GM19099 (cell line): ENCODE data around the gene TFF2.

ENCODE experiments used
- POLR2A ChIP-seq: IDR thresholded peaks from 3 replicates; pipeline ENCODE4 v1.6.1; 2011; ENCODE audit warnings: low read depth; ENCODE audit not compliant: insufficient read length; ENCODE audit errors: extremely low read depth

The TFF2 gene, protein sequence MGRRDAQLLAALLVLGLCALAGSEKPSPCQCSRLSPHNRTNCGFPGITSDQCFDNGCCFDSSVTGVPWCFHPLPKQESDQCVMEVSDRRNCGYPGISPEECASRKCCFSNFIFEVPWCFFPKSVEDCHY

DNA sequence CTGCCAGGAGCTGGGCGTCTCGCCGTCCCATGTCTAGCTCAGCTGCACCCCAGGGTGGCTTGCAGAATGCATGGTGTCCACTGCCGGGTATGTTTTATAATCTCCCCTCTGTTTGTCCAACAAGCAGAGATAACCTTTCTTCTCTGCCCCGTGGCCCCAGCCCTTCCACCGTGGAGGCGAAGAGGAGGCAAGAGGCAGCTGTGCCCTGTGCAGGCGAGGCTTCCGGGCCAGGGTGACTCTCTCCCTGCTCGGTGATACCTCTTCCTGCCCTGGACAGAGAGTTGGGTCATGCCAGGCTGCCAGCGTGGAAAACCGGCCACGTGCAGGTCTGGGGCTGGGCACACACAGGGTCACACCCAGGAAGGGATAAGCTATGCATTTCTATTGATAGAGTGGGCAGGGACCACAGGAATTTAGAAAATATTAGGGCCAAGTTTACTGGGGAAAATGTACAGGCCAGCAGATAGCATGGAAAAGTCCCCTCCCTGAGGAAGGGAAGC is at the start of gene TFF2:
TFF2 (minus strand) TSS at position 68 of the 500 bp plus-strand sequence; CDS start at position 31, 37 bp downstream.
- no peak for TF ChIP-seq POLR2A

DNA sequence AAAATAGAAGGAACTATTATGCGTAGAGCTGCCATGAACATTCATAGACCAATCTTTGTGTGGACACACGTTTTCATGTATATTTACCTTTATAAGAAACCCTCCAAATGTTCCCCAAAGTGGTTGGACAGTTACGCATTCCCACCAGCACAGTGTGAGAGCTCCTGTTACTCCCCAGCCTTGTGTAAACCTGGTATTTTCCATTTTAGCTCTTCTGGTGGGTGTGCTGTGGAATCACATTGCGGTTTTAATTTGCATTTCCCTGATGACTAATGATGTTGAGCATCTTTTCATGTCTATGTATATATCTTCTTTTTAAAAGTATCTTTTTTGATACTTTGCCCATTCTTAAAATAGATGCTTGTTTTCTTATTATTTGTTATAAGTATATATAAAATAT is 49.7 kb upstream of the TFF2 start:
- TF ChIP-seq POLR2A, result no peak

DNA sequence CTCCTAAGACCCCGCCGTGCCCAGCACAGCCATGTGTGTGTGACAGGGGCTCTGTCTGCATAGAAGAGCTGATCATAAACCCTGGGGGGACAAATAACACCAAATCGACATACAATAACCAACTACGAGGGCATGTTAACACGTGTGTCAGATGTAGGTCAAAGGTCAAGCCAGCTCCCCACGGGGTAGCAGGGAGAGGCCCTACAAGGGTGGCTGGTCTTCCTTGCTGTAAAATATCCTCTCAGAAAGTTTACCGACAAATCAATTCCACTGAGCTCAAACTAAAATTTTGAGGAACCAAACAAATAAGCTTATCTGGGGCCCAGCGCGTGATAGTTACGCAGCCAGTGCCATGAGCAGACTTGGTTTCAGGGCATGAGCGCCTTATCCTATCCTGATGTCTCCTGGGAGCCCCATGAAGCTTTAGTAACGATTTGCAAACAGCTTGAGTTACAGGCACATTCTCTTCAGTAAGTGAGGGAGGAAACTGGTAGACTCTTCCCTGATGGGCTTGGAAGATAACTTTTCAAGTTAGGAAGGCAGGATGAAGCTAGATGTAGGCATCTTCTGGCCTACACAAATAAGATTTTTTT is 47.7 kb upstream of the TFF2 start:
- TF ChIP-seq POLR2A, result no peak

DNA sequence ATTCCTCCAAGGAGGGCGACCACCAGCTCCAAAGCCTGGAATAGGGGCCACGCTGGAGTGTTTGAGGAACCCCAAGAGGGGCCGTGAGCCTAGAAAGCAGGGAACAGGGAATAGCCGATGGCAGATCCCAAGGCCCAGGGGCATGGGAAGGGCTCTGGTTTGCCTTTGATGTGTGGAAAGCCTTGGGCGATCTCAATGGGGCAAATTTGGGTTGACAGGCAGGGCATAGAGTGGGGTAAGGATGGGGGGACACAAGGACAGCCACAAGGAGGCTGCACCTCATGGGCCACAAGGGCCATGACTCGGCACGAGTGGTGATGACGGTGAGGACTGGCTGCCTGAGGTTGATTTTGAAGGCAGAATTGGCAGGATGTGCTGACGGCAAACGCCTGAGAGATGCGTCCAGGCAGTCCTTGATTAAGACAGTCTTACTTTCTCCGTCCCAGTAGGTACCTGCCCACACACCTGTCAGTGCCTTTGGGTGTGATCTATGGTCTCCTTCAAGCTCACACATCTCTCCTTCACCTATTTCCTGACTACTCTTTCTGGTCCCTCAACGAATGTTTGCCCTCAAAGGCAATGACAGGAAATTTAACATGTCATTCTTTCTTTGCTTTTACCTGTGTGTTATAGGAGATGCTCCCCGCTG is 47.1 kb upstream of the TFF2 start:
- TF ChIP-seq POLR2A, result no peak

DNA sequence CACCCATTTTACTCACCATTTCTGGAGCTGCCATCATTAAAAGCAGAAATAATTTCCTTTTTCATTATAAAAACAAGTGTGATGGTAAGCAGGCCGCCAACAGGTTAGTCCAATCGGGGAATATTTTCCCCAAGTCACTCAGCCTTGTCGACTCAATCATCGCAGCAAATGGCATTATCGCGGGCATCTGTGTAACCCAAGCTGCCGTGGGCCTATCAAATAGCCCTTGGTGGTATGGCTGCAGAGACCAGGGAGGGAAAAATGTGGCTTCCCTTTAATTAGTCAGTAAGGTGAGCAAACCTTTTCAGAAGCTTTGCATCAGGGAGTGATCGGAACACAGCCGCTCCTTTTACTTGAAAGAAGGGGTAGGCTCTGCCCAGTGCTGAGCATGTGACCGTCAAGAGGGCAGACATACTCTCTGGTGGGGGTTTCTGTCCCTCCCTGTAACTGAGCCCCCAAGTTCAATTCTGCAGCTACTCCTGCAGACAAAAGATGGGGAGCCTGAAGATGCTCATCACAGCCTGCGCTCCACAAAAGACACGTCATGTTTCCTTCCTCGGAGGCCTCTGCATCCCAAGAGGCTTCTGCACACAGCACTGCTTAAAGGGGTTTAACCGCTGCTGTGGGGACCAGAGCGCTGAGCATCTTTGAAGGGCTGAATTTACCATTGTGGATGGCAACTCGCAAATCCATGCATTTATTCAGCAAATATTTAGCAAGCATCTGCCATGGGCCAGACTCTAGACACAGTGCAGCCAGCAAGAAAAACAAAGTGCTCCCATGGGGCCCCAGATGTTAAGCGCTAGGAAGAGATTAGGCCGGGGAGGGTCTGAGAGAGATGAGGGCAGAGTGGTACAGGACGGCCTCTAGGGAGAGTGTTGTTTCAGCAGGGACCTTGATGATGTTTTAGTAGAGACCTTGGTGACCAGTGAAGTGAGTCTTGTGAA is 46.3 kb upstream of the TFF2 start:
- TF ChIP-seq POLR2A, result no peak

DNA sequence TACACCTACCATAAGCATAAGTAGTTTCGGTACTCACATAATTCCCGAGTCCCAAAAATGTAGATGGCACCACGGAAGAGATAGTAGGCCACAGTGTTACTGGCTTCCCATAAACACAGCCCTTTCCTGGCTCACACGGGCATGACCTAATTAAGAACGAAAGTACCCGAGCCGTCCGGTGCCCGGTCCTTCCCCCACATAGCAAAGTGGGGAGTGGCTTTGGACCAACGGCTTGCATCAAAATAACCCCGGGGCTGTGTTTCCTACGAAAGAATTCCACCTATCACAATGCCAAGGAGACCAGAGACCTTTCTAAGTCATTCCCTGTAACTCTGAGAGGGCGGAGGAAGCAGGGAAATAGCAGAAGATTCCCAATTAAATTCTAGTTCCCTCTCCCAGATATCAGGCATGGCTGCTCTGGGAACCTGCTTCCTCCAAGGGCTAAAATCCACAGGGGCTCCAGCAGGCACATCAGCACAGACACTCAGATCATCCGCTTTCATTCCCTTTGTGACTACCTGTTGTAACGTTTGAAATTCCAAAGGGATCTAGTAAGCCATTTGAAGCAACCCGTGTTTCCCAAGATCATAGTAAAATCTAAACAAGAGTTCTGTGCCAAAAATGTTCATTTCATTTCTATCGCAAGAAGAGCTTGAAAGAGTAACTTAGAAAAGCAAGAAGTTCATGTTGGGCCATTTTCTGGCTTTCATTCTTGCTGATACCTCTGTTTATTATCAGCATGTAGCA is 45.3 kb upstream of the TFF2 start, which contains the start of gene TMPRSS3:
TMPRSS3 (minus strand) TSS at position 148 of the 747 bp plus-strand sequence. CDS start 635 bp downstream, outside the sequence.
- TF ChIP-seq POLR2A, result no peak

DNA sequence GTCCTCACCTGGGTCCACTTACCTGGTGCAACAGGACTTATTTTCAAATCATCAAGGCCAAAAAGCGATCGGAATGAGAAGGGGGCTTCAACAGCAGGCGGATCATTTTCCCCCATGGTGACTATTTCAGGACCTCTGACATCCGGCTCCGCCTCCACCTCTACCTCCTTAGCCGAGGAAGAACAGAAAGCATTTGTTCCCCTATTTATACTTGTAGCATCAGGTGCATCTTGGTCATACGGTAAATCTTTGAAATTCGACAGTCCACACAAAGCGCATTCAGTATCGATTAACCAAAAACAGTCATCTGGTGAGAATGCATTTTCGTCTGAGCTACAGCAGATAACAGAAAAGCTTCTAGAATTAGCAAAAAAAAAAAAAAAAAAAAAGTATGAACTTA is 44.5 kb upstream of the TFF2 start:
- no peak for TF ChIP-seq POLR2A

DNA sequence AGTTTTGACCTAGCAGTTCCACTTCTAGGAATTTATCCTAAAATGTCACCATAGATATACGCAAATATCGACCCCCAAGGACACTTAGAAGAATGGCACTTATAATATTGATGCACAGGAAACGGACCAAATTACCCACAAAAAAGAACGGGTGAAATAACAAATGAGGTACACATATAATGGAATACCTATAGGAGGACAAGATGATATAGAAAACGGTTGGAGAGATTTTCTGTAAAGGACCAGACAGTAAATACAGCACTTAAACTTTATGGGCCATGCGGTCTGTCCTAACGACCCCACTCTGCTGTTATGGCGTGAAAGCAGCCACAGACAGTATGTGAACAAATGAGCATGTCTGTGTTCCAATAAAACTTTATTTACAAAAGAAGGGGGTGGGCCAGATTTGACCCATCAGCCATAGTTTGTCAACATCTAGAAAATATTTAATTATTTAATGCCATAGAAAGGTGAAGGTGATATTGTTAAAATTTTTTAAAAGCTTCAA is 42.7 kb upstream of the TFF2 start:
- no peak for TF ChIP-seq POLR2A

DNA sequence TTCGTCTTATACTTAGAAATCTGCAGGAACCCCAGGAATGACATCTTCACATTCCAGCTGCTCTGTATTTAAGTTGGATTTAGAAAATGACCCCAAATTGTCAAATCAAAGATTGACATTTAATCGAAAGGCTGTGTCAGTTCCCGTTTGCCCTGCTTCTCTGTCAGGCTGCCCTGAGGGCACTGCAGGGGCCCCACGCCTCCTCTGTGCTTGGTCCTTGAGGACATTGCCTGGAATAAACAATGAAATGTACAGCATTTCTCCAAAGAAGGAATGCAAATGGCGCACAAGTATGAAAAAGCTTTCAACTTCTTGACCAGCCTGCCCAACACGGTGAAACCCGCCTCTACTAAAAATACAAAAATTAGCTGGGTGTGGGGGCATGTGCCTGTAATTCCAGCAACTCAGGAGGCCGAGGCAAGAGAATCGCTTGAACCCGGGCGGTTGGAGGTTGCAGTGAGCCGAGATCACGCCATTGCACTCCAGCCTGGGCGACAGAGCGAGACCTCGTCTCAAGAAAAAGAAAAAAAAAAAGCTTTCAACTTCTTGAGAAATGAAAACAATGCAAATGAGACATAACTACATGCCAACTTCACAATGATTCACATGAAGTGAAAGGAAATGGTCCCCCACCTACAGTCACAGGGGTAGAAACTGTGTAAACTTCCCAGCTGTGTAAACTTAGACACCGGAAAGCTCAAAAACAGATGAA is 42.1 kb upstream of the TFF2 start:
- TF ChIP-seq POLR2A, result no peak

DNA sequence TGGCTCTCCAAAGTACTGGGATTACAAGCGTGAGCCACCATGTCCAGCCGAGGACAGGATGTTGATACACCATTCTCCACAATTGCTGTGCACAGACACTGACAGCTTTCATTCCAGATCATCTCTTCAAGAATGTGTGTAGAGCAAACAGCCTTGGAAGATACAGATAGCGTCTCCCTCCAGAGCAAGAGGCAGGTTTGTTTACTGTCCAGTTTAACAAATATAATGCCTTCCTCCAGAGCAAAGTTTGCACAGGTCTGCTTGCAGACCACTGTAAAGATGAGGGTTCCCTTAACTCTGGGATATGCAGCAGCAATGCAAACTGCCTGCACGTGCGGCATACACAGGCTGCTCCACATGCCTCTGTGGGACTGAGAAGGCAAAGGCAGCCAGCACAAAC is 40.5 kb upstream of the TFF2 start:
- TF ChIP-seq POLR2A, result no peak

DNA sequence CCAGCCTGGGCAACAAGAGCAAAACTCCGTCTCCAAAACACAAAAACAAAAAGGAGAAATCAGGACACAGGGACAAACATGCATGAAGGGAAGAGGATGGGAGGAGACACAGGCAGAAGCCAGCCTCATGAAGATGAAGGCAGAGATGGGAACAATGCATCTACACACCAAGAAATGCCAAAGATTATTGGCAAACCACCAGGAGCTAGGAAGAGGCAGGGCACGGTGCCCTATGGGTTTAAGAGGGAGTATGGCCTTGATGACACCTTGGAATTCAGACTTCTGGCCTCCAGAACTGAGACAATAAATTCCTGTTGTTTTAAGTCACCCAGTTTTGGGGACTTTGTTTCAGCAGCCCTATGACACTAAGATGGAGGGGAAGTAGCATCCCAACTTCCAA is 39.9 kb upstream of the TFF2 start:
- TF ChIP-seq POLR2A, result no peak

DNA sequence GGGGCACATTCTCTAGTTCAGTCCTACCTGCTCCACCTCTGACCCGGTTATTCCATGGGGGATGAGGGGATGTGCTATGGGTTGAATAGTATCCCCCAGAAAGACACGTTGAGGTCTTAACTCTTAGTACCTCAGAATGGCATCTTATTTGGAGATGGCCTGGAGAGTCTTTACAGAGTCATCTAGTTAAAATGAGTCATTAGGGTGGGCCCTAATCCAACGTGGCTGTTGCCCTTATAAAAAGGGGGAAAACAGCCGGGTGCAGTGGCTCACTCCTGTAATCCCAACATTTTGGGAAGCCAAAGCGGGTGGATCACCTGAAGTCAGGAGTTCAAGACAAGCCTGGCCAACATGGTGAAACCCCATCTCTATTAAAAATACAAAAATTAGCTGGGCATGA is 39.4 kb upstream of the TFF2 start:
- TF ChIP-seq POLR2A, result no peak

DNA sequence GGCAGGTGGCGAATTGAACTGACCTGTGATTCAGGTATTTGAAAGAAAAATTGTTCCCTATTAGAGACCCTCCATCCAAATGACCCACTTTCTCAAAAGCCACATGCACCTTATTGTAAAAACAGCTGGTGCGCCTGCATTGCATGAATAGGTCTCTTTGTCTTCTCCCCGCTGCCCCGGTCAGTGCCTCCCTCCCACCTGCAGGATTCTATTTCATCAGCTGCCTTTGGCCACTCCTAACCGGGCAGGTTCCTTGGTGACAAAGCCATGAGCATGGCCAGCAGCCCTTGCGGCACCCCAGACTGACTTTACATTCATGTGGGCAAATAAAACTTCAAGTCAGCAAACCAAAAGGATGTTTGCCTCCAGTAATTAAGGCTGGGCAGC is 38.6 kb upstream of the TFF2 start:
- TF ChIP-seq POLR2A, result no peak
